Activated CD8-positive, alpha-beta T cell treated with anti-CD3 and anti-CD28 coated beads for 36 hours (primary cell): ENCODE data around the gene OLFML2A. TPM values are rescaled to one million over a fixed set of nuclear protein-coding genes. Genes with fewer than 3 reads are reported as not detected.

Experiments
- ATAC-seq: fragments of 200-7000 bp; cut with Tn5 transposase; one replicate; pipeline ENCODE4 v1.10.0; 2021; ENCODE audit warnings: mild to moderate bottlenecking, moderate library complexity
- CTCF ChIA-PET: fragments of 350-600 bp; sonication (Branson Sonifier 250); formaldehyde crosslinking; loops from one replicate; lab custom pipeline; 2021; ENCODE audit warnings: antibody characterized with exemption; lab: Charles Lee
- POLR2A ChIA-PET: fragments of 350-600 bp; sonication (Branson Sonifier 250); formaldehyde crosslinking; loops from one replicate; lab custom pipeline; 2021; ENCODE audit warnings: antibody characterized with exemption; lab: Charles Lee
- DNase-seq: peaks from one replicate; pipeline ENCODE4 v3.0.0-alpha.2; 2020
- H3K27ac Mint-ChIP-seq: one replicate; pipeline ENCODE4 v1.8.0; 2021; ENCODE audit warnings: mild to moderate bottlenecking, mixed read lengths
- H3K27me3 Mint-ChIP-seq: one replicate; pipeline ENCODE4 v1.8.0; 2021; ENCODE audit warnings: mixed read lengths
- H3K36me3 Mint-ChIP-seq: one replicate; pipeline ENCODE4 v1.8.0; 2021; ENCODE audit warnings: low read depth, mixed read lengths
- H3K4me1 Mint-ChIP-seq: one replicate; pipeline ENCODE4 v1.8.0; 2021; ENCODE audit warnings: low read depth, mixed read lengths
- H3K4me3 Mint-ChIP-seq: one replicate; pipeline ENCODE4 v1.8.0; 2021; ENCODE audit warnings: mild to moderate bottlenecking, moderate library complexity, mixed read lengths
- H3K9me3 Mint-ChIP-seq: one replicate; pipeline ENCODE4 v1.8.0; 2021; ENCODE audit warnings: mixed read lengths
- CTCF ChIP-seq: fragments of 200-600 bp; IDR thresholded peaks from one replicate; pipeline ENCODE4 v1.8.0; 2022; ENCODE audit warnings: antibody characterized with exemption, mild to moderate bottlenecking
- intact Hi-C: fragments of 100-400 bp; cut with micrococcal nuclease; formaldehyde crosslinking; loops from one replicate; pipeline ENCODE4 v1.10.0; 2022
- total RNA-seq, 2 experiments: library from RNA; stranded (reverse); gene quantifications; one replicate each; pipeline ENCODE4 v1.2.3, GENCODE V29; 2021

Gene OLFML2A
- total RNA-seq, 2 experiments from 2014 or later: not detected

DNA sequence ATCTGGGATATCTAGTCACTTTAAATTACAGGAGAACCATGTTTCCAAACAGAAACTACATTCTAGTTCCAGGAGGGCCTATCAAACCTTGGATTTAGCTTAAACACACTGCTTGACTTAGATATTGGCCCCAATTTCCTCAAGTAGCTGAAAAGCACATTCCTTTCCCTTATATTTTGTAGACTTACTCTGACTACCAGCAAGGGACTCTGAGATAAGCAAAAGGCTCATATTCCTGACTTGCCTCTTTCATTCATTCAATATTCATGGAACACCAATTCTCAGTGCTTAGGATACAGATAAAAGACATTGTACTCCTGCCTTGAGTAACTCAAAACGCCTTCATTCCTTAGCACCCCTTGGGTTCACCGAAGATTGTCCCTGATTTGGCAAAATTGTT lies 17.6 kb upstream of the OLFML2A start:
- Mint-ChIP-seq H3K9me3 (no peaks in the 10 kb centered on the region), H3K4me3 (no peak overlapping the region), H3K4me1 (peaks cover 8% of the 10 kb centered on the region), H3K36me3 (no peaks in the 10 kb centered on the region), H3K27ac (no peak overlapping the region), H3K27me3 (peaks cover 73% of the 10 kb centered on the region)
- ATAC-seq: no peak
- TF ChIP-seq CTCF: no peak
- intact Hi-C loops: no loop called here
- DNase-seq: no peak
- POLR2A ChIA-PET: no interaction called here
- CTCF ChIA-PET: interaction anchor here (0.6 to 2.2 kb wide), 4 partner anchors 12 to 142 kb away, joined by 3 to 7 read pairs (median 6); partner anchors contain the start of gene NR6A1

GRCh38 chr9:124760719-124761118 lies 16.2 kb upstream of the OLFML2A start:
- Mint-ChIP-seq H3K36me3 (no peaks in the 10 kb centered on the region), H3K4me3 (no peak overlapping the region), H3K27ac (no peak overlapping the region), H3K9me3 (no peaks in the 10 kb centered on the region), H3K27me3 (peaks cover 69% of the 10 kb centered on the region), H3K4me1 (no peaks in the 10 kb centered on the region)
- no peak for TF ChIP-seq CTCF
- no peak for ATAC-seq
- intact Hi-C loops: no loop called here
- DNase-seq: no peak
- ChIA-PET CTCF (interaction anchor here (3.0 to 4.3 kb wide), 2 partner anchors 12 to 143 kb away, joined by 8 to 39 read pairs; partner anchors contain the start of gene NR6A1), POLR2A (no interaction called here)

DNA sequence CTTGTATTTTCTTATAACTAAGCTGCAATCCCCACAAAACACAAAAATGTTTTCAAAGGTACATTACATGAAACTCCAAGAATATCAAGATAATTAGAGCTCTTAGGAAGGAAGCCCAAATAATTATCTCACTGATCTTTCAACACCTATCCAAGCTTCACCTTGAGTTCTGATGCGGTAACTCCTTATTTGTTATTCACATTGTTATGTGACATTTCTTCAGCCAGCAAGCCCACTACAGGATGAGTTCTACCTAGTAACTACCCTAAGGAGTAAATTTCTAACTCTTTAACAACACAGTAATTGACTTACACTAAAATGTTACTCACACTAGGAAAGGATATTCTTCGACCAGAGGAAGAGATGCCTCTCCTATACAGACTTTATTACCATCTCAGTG lies 15.7 kb upstream of the OLFML2A start:
- peaks cover 69% of the 10 kb centered on the region for H3K27me3 Mint-ChIP-seq
- no peaks in the 10 kb centered on the region for H3K36me3 Mint-ChIP-seq
- intact Hi-C loops: no loop called here
- no peak overlapping the region for H3K27ac Mint-ChIP-seq
- ATAC-seq: no peak
- no peak for TF ChIP-seq CTCF
- ChIA-PET POLR2A (no interaction called here), CTCF (interaction anchor here (3.0 to 4.3 kb wide), 2 partner anchors 12 to 144 kb away, joined by 8 to 39 read pairs; partner anchors contain the start of gene NR6A1)
- H3K9me3 Mint-ChIP-seq: no peaks in the 10 kb centered on the region
- H3K4me1 Mint-ChIP-seq: no peaks in the 10 kb centered on the region
- no peak for DNase-seq
- no peak overlapping the region for H3K4me3 Mint-ChIP-seq

GRCh38 chr9:124761710-124762109 lies 15.2 kb upstream of the OLFML2A start:
- Mint-ChIP-seq H3K27me3 (peaks cover 68% of the 10 kb centered on the region), H3K4me1 (no peaks in the 10 kb centered on the region), H3K4me3 (no peak overlapping the region), H3K36me3 (no peaks in the 10 kb centered on the region), H3K27ac (no peak overlapping the region), H3K9me3 (no peaks in the 10 kb centered on the region)
- DNase-seq: no peak
- no peak for TF ChIP-seq CTCF
- ChIA-PET POLR2A (no interaction called here), CTCF (interaction anchor here (1.8 to 4.3 kb wide), 3 partner anchors 11 to 144 kb away, joined by 4 to 39 read pairs (median 8); partner anchors contain the start of gene NR6A1)
- no peak for ATAC-seq
- intact Hi-C loops: no loop called here

- Mint-ChIP-seq H3K27ac (no peak overlapping the region), H3K36me3 (no peaks in the 10 kb centered on the region), H3K9me3 (no peaks in the 10 kb centered on the region), H3K4me3 (no peak overlapping the region), H3K4me1 (no peaks in the 10 kb centered on the region), H3K27me3 (peaks cover 67% of the 10 kb centered on the region)
- ATAC-seq (no peak), DNase-seq (no peak)
- intact Hi-C loops: no loop called here
- ChIA-PET POLR2A (no interaction called here), CTCF (interaction anchor here (1.6 to 4.3 kb wide), 4 partner anchors 11 to 145 kb away, joined by 4 to 39 read pairs (median 6); partner anchors contain the start of gene NR6A1)
- TF ChIP-seq CTCF: no peak
These were observed 14.3 kb upstream of the OLFML2A start for GRCh38 chr9:124762633-124763032.
